K562 (cell line): ENCODE results near the gene CDT1. TPM values are rescaled to one million over a fixed set of nuclear protein-coding genes. Genes with fewer than 3 reads are reported as not detected.

ENCODE experiments used
- ATAC-seq: fragments of 200-7000 bp; cut with Tn5 transposase; 3 replicates; pipeline ENCODE4 v1.9.1; 2020; ENCODE audit warnings: moderate library complexity
- BruUV-seq: library from RNA; stranded (reverse); fragments of 400-500 nt; replicated peaks from 2 replicates; lab custom pipeline; 2021; lab: Mats Ljungman, UMichigan
- CTCF ChIA-PET: fragments of 300-600 bp; formaldehyde crosslinking; extraction: SDS; loops from one replicate; lab custom pipeline; 2021; ENCODE audit warnings: low intra/inter-chr PET ratio; lab: Yijun Ruan, JAX
- POLR2A ChIA-PET: fragments of 300-600, 350-650 bp; sonication (Branson Sonifier 250); formaldehyde crosslinking; extraction: SDS; loops from one replicate; lab custom pipeline; 2021; ENCODE audit warnings: antibody characterized with exemption, inconsistent platforms; lab: Yijun Ruan, JAX
- DNase-seq, 4 experiments: peaks; one replicate each; pipeline versions ENCODE4 v3.0.0 to v3.0.0-alpha.2; 2011 to 2018; ENCODE audit warnings: low spot score in 3 of 4, mixed read lengths in 3 of 4; ENCODE audit errors: extremely low read depth in 1 of 4
- FAIRE-seq: peaks from 2 replicates; lab custom pipeline; 2011; peaks lifted over from hg19 to GRCh38; lab: Jason Lieb, UNC
- H2AFZ ChIP-seq: 2 replicates; pipeline ENCODE4 v1.6.0; 2011; ENCODE audit warnings: low read depth, low read length, control low read depth, inconsistent platforms
- H3K27ac ChIP-seq: fragments of 200-600 bp; 3 replicates; pipeline ENCODE4 v1.8.0; 2011; ENCODE audit warnings: low read depth, mild to moderate bottlenecking, control low read depth, inconsistent platforms, low read length, moderate library complexity, mixed read lengths; ENCODE audit errors: extremely low read depth
- H3K27me3 ChIP-seq, 2 experiments: fragments of 300-600 bp in 1 of 2; 2 replicates in 1 of 2; 3 replicates in 1 of 2; pipeline versions ENCODE4 v1.6.0 to v1.8.0; 2011; ENCODE audit warnings: inconsistent platforms in 2 of 2, low read length in 2 of 2, mild to moderate bottlenecking in 1 of 2, mixed read lengths in 1 of 2, moderate library complexity in 1 of 2; ENCODE audit not compliant: control insufficient read depth in 2 of 2, insufficient read depth in 2 of 2
- H3K36me3 ChIP-seq: fragments of 300-600 bp; 3 replicates; pipeline ENCODE4 v1.8.0; 2011; ENCODE audit warnings: mild to moderate bottlenecking, low read length, inconsistent platforms; ENCODE audit not compliant: control insufficient read depth, insufficient read depth
- H3K4me1 ChIP-seq, 2 experiments: fragments of 200-600 bp in 1 of 2; replicated peaks in 1 of 2; 2 replicates in 1 of 2; 3 replicates in 1 of 2; pipeline versions ENCODE4 v1.5.1 to v1.8.0; 2011; ENCODE audit warnings: inconsistent platforms in 2 of 2, low read length in 2 of 2, mild to moderate bottlenecking in 1 of 2, mixed read lengths in 1 of 2, moderate library complexity in 1 of 2; ENCODE audit not compliant: control insufficient read depth in 2 of 2, insufficient read depth in 2 of 2
- H3K4me2 ChIP-seq: 2 replicates; pipeline ENCODE4 v1.6.1; 2011; ENCODE audit warnings: low read length, control low read depth, inconsistent platforms, mixed read lengths; ENCODE audit not compliant: insufficient read depth
- H3K4me3 ChIP-seq: fragments of 200-600 bp; sonication (generic), shearing (Covaris generic); 2 replicates; pipeline ENCODE4 v1.5.1; 2016; ENCODE audit warnings: control low read depth, inconsistent platforms
- H3K79me2 ChIP-seq: fragments of 200-600 bp; 3 replicates; pipeline ENCODE4 v1.8.0; 2011; ENCODE audit warnings: low read length, inconsistent platforms; ENCODE audit not compliant: control insufficient read depth, insufficient read depth
- H3K9ac ChIP-seq, 2 experiments: 2 replicates each; pipeline versions ENCODE4 v1.6.0 to v1.6.1; 2011; ENCODE audit warnings: low read depth in 2 of 2, low read length in 2 of 2, control low read depth in 1 of 2, inconsistent platforms in 1 of 2, mild to moderate bottlenecking in 1 of 2, mixed read lengths in 1 of 2; ENCODE audit not compliant: insufficient read depth in 1 of 2
- H3K9me1 ChIP-seq: one replicate; pipeline ENCODE4 v1.6.0; 2011; ENCODE audit warnings: inconsistent platforms, mild to moderate bottlenecking, low read length, moderate library complexity; ENCODE audit not compliant: control insufficient read depth, insufficient read depth
- H3K9me3 ChIP-seq: replicated peaks from 2 replicates; pipeline ENCODE4 v1.5.1; 2011; ENCODE audit warnings: low read depth, low read length, inconsistent platforms; ENCODE audit not compliant: control insufficient read depth, insufficient read depth
- H4K20me1 ChIP-seq: replicated peaks from 2 replicates; pipeline ENCODE4 v1.6.1; 2011; ENCODE audit warnings: low read length, inconsistent platforms, mixed read lengths; ENCODE audit not compliant: control insufficient read depth, insufficient read depth
- DPF2 ChIP-seq: fragments of 450-650 bp; IDR thresholded peaks from 2 replicates; pipeline ENCODE4 v1.6.1; 2016
- FOXJ2 ChIP-seq: fragments of 200-800 bp; sonication (Bioruptor generic); IDR thresholded peaks from 2 replicates; pipeline ENCODE4 v1.6.1; 2016; ENCODE audit warnings: missing genetic modification characterization, missing compliant biosample characterization
- HEY1 ChIP-seq: fragments of 250-450 bp; sonication (Bioruptor Pico); IDR thresholded peaks from 2 replicates; pipeline ENCODE4 v1.5.0; 2020; ENCODE audit warnings: mild to moderate bottlenecking, moderate library complexity, borderline replicate concordance
- MEIS2 ChIP-seq: fragments of 450-650 bp; IDR thresholded peaks from 2 replicates; pipeline ENCODE4 v1.6.1; 2014; ENCODE audit warnings: mild to moderate bottlenecking; ENCODE audit not compliant: partially characterized antibody
- MTA3 ChIP-seq: fragments of 450-650 bp; formaldehyde crosslinking; IDR thresholded peaks from 2 replicates; pipeline ENCODE4 v1.6.1; 2017; ENCODE audit warnings: mild to moderate bottlenecking, borderline replicate concordance
- NFXL1 ChIP-seq: fragments of 450-650 bp; formaldehyde crosslinking; IDR thresholded peaks from 2 replicates; pipeline ENCODE4 v1.4.0; 2021; ENCODE audit warnings: mild to moderate bottlenecking
- POLR2G ChIP-seq: fragments of 200-400 bp; formaldehyde crosslinking; IDR thresholded peaks from 2 replicates; pipeline ENCODE4 v1.6.1; 2017; ENCODE audit warnings: low read depth, mild to moderate bottlenecking, antibody characterized with exemption, low read length, moderate library complexity
- VEZF1 ChIP-seq: fragments of 200-800 bp; sonication (Bioruptor generic); IDR thresholded peaks from 2 replicates; pipeline ENCODE4 v1.6.1; 2017; ENCODE audit warnings: missing genetic modification characterization, missing compliant biosample characterization
- ZFPM2 ChIP-seq: fragments of 250-450 bp; sonication (Bioruptor Pico); IDR thresholded peaks from 2 replicates; pipeline ENCODE4 v1.5.1; 2022; ENCODE audit warnings: mild to moderate bottlenecking
- WGBS: fragments of 100-300 bp; shearing (Covaris generic); methylation state at CpG from one replicate; pipeline ENCODE4 v1.1.6; 2016; ENCODE audit warnings: low coverage, mixed read lengths; ENCODE audit not compliant: insufficient coverage; ENCODE audit errors: missing lambda C conversion rate; 5-methylcytosine and 5-hydroxymethylcytosine counted together
- in situ Hi-C: fragments of 300-500 bp; cut with MboI; formaldehyde crosslinking; loops from 4 replicates; pipeline ENCODE4 v1.15.0; 2018; ENCODE audit warnings: inconsistent platforms, mixed read lengths
- intact Hi-C: fragments of 100-400 bp; cut with micrococcal nuclease; formaldehyde crosslinking; loops from 2 replicates; pipeline ENCODE4 v1.14.2; 2022
- polyA plus RNA-seq, 8 experiments: library from polyadenylated mRNA; depleted of rRNA in 4 of 8; stranded (reverse) in 5 of 8; unstranded in 3 of 8; fragments of >200 nt; fragmentation: Nextera tagmentation in 2 of 8; fragmentation: Illumina TruSeq in 1 of 8; extraction: Ambion mirVana in 2 of 8; extraction: Trizol in 1 of 8; gene quantifications; 2 replicates each; pipeline versions ENCODE4 v1.2.1 to v1.2.3, GENCODE V29; 2011 to 2014; ENCODE audit warnings: inconsistent platforms in 1 of 8, missing spikeins in 1 of 8
- total RNA-seq, 7 experiments: library from RNA; depleted of rRNA in 6 of 7; stranded (reverse); fragments of >200 nt in 6 of 7; fragmentation: Illumina TruSeq in 2 of 7; extraction: Trizol in 2 of 7; gene quantifications; 2 replicates each; pipeline versions ENCODE4 v1.2.1 to v1.2.3, GENCODE V29; 2011 to 2021; ENCODE audit warnings: low replicate concordance in 1 of 7
- TF ChIP-seq, protein P1 (sequence below), 3 experiments: IDR thresholded peaks in 2 of 3; conservative IDR thresholded peaks in 1 of 3; 2 replicates each; pipeline ENCODE4 v1.5.1; 2011 to 2012; ENCODE audit warnings: low read length in 3 of 3, mild to moderate bottlenecking in 3 of 3, control low read depth in 2 of 3, improper control_type of control experiment in 1 of 3, inconsistent platforms in 1 of 3, low read depth in 1 of 3, mixed read lengths in 1 of 3, moderate library complexity in 1 of 3; ENCODE audit not compliant: insufficient read depth in 2 of 3

CDT1 gene
- total and polyA plus RNA-seq, 9 of the 15 experiments (the other 6 are each of a cell fraction or from before 2014, with no cell fraction given): 0.92 to 178 (median 14.2) TPM

- peak; percentile 54 for ATAC-seq
- Histone ChIP-seq H3K4me2 (no peak overlapping the region), H3K9me3 (no peaks in the 10 kb centered on the region), H4K20me1 (no peaks in the 10 kb centered on the region), H3K27ac (no peak overlapping the region), H3K9ac (no peak overlapping the region), H2AFZ (no peak overlapping the region), H3K9me1 (no peaks in the 10 kb centered on the region), H3K27me3 (no peaks in the 10 kb centered on the region), H3K36me3 (no peaks in the 10 kb centered on the region), H3K79me2 (no peaks in the 10 kb centered on the region), H3K4me3 (no peak overlapping the region), H3K4me1 (peaks cover 0 to 52% of the 10 kb centered on the region in 2 experiments; a peak in 2 of 5 replicates)
- intact Hi-C loops (no loop called here), in situ Hi-C loops (no loop called here)
- FAIRE-seq: no peak
- BruUV-seq: no TSS peak
- POLR2A ChIA-PET: interaction anchor here (1.2 kb wide), 1 partner anchor 9 kb away, joined by 6 read pairs; no protein-coding TSS in a partner anchor
- CTCF ChIA-PET: no interaction called here
- 61% methylated on average over 17 of the region's 22 CpGs for WGBS
- no peak for DNase-seq
- no peak for TF ChIP-seq FOXJ2 (tag)
- no peak for TF ChIP-seq MEIS2
- TF ChIP-seq ZFPM2: no peak
- TF ChIP-seq VEZF1 (CRISPR knock-in tag): no peak
- TF ChIP-seq HEY1: no peak
- 0 out of 2 replicates have a peak, but pooled peaks have one; percentile 4 for TF ChIP-seq POLR2G
- TF ChIP-seq, protein P1, sequence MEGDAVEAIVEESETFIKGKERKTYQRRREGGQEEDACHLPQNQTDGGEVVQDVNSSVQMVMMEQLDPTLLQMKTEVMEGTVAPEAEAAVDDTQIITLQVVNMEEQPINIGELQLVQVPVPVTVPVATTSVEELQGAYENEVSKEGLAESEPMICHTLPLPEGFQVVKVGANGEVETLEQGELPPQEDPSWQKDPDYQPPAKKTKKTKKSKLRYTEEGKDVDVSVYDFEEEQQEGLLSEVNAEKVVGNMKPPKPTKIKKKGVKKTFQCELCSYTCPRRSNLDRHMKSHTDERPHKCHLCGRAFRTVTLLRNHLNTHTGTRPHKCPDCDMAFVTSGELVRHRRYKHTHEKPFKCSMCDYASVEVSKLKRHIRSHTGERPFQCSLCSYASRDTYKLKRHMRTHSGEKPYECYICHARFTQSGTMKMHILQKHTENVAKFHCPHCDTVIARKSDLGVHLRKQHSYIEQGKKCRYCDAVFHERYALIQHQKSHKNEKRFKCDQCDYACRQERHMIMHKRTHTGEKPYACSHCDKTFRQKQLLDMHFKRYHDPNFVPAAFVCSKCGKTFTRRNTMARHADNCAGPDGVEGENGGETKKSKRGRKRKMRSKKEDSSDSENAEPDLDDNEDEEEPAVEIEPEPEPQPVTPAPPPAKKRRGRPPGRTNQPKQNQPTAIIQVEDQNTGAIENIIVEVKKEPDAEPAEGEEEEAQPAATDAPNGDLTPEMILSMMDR (IDR thresholded peaks at IDR 0.05 in 2 of 3, conservative IDR thresholded peaks at IDR 0.05 in 1 of 3; ENCODE audit: insufficient read depth in 2 of 3, low read depth in 1 of 3, low read length in 3 of 3): peak; percentile 16 to 27 (median 18); a peak in 3 of 6 replicates
- no peak for TF ChIP-seq MTA3
- no peak for TF ChIP-seq DPF2
- no peak for TF ChIP-seq NFXL1
These were observed 17.7 kb downstream of the CDT1 start for GRCh38 chr16:88821168-88821850.
